H9 (cell line): ENCODE results near the gene DCPS. TPM values are rescaled to one million over a fixed set of nuclear protein-coding genes. Genes with fewer than 3 reads are reported as not detected.

ENCODE experiments used
- DNase-seq: peaks from one replicate; pipeline ENCODE4 v3.0.0-alpha.2; 2017
- H2AFZ ChIP-seq: one replicate; pipeline ENCODE4 v1.6.1; 2013; ENCODE audit warnings: mild to moderate bottlenecking, low read length, control low read depth, moderate library complexity
- H2AK5ac ChIP-seq: 2 replicates; pipeline ENCODE4 v1.6.1; 2013; ENCODE audit warnings: low read length, control low read depth, mixed read lengths; ENCODE audit not compliant: insufficient read length
- H2BK120ac ChIP-seq: one replicate; pipeline ENCODE4 v1.6.1; 2013; ENCODE audit warnings: low read depth, mild to moderate bottlenecking, low read length, control low read depth, inconsistent platforms; ENCODE audit not compliant: poor library complexity, severe bottlenecking
- H2BK12ac ChIP-seq: 2 replicates; pipeline ENCODE4 v1.6.1; 2013; ENCODE audit warnings: low read length, control low read depth, mixed read lengths, low read depth; ENCODE audit not compliant: insufficient read length
- H2BK15ac ChIP-seq: 2 replicates; pipeline ENCODE4 v1.6.1; 2013; ENCODE audit warnings: low read depth, low read length, control low read depth
- H2BK20ac ChIP-seq: one replicate; pipeline ENCODE4 v1.6.1; 2013; ENCODE audit warnings: low read depth, mild to moderate bottlenecking, low read length, control low read depth, inconsistent platforms; ENCODE audit not compliant: poor library complexity, severe bottlenecking
- H2BK5ac ChIP-seq: 2 replicates; pipeline ENCODE4 v1.6.1; 2013; ENCODE audit warnings: low read length, control low read depth, mixed read lengths; ENCODE audit not compliant: insufficient read length
- H3K14ac ChIP-seq: 2 replicates; pipeline ENCODE4 v1.6.1; 2013; ENCODE audit warnings: low read length, control low read depth; ENCODE audit not compliant: insufficient read depth
- H3K18ac ChIP-seq: 2 replicates; pipeline ENCODE4 v1.6.1; 2013; ENCODE audit warnings: low read depth, mild to moderate bottlenecking, mixed read lengths, low read length, control low read depth; ENCODE audit not compliant: insufficient read length
- H3K23ac ChIP-seq: 2 replicates; pipeline ENCODE4 v1.6.1; 2013; ENCODE audit warnings: low read length, control low read depth, mixed read lengths, low read depth; ENCODE audit not compliant: insufficient read length
- H3K23me2 ChIP-seq: 2 replicates; pipeline ENCODE4 v1.6.1; 2013; ENCODE audit warnings: low read depth, mild to moderate bottlenecking, mixed read lengths, low read length, control low read depth; ENCODE audit not compliant: insufficient read length, poor library complexity, severe bottlenecking
- H3K27ac ChIP-seq: 2 replicates; pipeline ENCODE4 v1.5.1; 2013; ENCODE audit warnings: low read length, control low read depth, mixed read lengths, low read depth; ENCODE audit not compliant: insufficient read length
- H3K27me3 ChIP-seq: 2 replicates; pipeline ENCODE4 v1.6.1; 2013; ENCODE audit warnings: low read length, control low read depth, inconsistent platforms; ENCODE audit not compliant: insufficient read depth
- H3K4ac ChIP-seq: 2 replicates; pipeline ENCODE4 v1.6.1; 2013; ENCODE audit warnings: low read depth, mild to moderate bottlenecking, control low read depth, inconsistent platforms, low read length, moderate library complexity
- H3K4me1 ChIP-seq: 2 replicates; pipeline ENCODE4 v1.6.1; 2013; ENCODE audit warnings: low read length, control low read depth, inconsistent platforms; ENCODE audit not compliant: insufficient read depth
- H3K4me2 ChIP-seq: 2 replicates; pipeline ENCODE4 v1.6.1; 2013; ENCODE audit warnings: low read length, control low read depth, mixed read lengths; ENCODE audit not compliant: insufficient read length, insufficient read depth
- H3K56ac ChIP-seq: 2 replicates; pipeline ENCODE4 v1.6.1; 2013; ENCODE audit warnings: low read depth, mild to moderate bottlenecking, mixed read lengths, low read length, control low read depth; ENCODE audit not compliant: insufficient read length
- H3K79me1 ChIP-seq: 2 replicates; pipeline ENCODE4 v1.6.1; 2013; ENCODE audit warnings: low read depth, mild to moderate bottlenecking, moderate library complexity, low read length, control low read depth, inconsistent platforms; ENCODE audit not compliant: insufficient read depth, poor library complexity, severe bottlenecking
- H3K79me2 ChIP-seq: 2 replicates; pipeline ENCODE4 v1.6.1; 2013; ENCODE audit warnings: low read length, control low read depth, inconsistent platforms; ENCODE audit not compliant: insufficient read depth
- H3K9ac ChIP-seq: 2 replicates; pipeline ENCODE4 v1.6.1; 2013; ENCODE audit warnings: low read length, control low read depth, mixed read lengths; ENCODE audit not compliant: insufficient read length; ENCODE audit errors: extremely low read depth
- H3K9me3 ChIP-seq: one replicate; pipeline ENCODE4 v1.6.1; 2013; ENCODE audit warnings: low read depth, low read length, inconsistent platforms; ENCODE audit not compliant: control insufficient read depth
- H3T11ph ChIP-seq: one replicate; pipeline ENCODE4 v1.6.1; 2013; ENCODE audit warnings: mild to moderate bottlenecking, low read length, control low read depth, inconsistent platforms
- H4K20me1 ChIP-seq: one replicate; pipeline ENCODE4 v1.6.1; 2013; ENCODE audit not compliant: control insufficient read depth, insufficient read length, insufficient read depth
- H4K5ac ChIP-seq: 2 replicates; pipeline ENCODE4 v1.6.1; 2013; ENCODE audit warnings: low read depth, mild to moderate bottlenecking, mixed read lengths, low read length, control low read depth; ENCODE audit not compliant: insufficient read length
- H4K8ac ChIP-seq: replicated peaks from 2 replicates; pipeline ENCODE4 v1.6.1; 2013; ENCODE audit warnings: low read length, control low read depth, mixed read lengths, low read depth; ENCODE audit not compliant: insufficient read length
- H4K91ac ChIP-seq: 2 replicates; pipeline ENCODE4 v1.6.1; 2013; ENCODE audit warnings: low read depth, mild to moderate bottlenecking, moderate library complexity, mixed read lengths, low read length, control low read depth; ENCODE audit not compliant: insufficient read length
- H3K27ac Mint-ChIP-seq, 3 experiments: 2 replicates in 2 of 3; 3 replicates in 1 of 3; pipeline ENCODE4 v1.8.0; 2020 to 2021; ENCODE audit warnings: mixed read lengths in 3 of 3, mild to moderate bottlenecking in 1 of 3, moderate library complexity in 1 of 3
- H3K27me3 Mint-ChIP-seq: 2 replicates; pipeline ENCODE4 v1.8.0; 2021; ENCODE audit warnings: low read depth, mild to moderate bottlenecking, moderate library complexity, mixed read lengths
- H3K36me3 Mint-ChIP-seq, 3 experiments: 2 replicates in 2 of 3; 3 replicates in 1 of 3; pipeline ENCODE4 v1.8.0; 2020 to 2021; ENCODE audit warnings: low read depth in 3 of 3, mixed read lengths in 3 of 3; ENCODE audit not compliant: insufficient read depth in 1 of 3
- H3K4me1 Mint-ChIP-seq, 2 experiments: 2 replicates each; pipeline ENCODE4 v1.8.0; 2020; ENCODE audit warnings: mixed read lengths in 2 of 2
- H3K4me3 Mint-ChIP-seq, 2 experiments: 2 replicates in 1 of 2; 3 replicates in 1 of 2; pipeline ENCODE4 v1.8.0; 2020 to 2021; ENCODE audit warnings: mild to moderate bottlenecking in 2 of 2, mixed read lengths in 2 of 2, moderate library complexity in 1 of 2
- H3K9me3 Mint-ChIP-seq, 2 experiments: 2 replicates in 1 of 2; 3 replicates in 1 of 2; pipeline ENCODE4 v1.8.0; 2020; ENCODE audit warnings: mild to moderate bottlenecking in 2 of 2, mixed read lengths in 2 of 2, moderate library complexity in 1 of 2
- CTCF ChIP-seq: fragments of 200-600 bp; sonication (generic); conservative IDR thresholded peaks from 3 replicates; pipeline ENCODE4 v1.8.0; 2021; ENCODE audit warnings: antibody characterized with exemption, mild to moderate bottlenecking
- WGBS: extraction: QIAGEN DNeasy Blood & Tissue Kit; methylation state at CpG from one replicate; pipeline ENCODE4 v1.1.7; 2013; ENCODE audit warnings: missing lambda C conversion rate, low lambda C conversion rate, mixed read lengths; ENCODE audit not compliant: insufficient read length; ENCODE audit errors: extremely low coverage; 5-methylcytosine and 5-hydroxymethylcytosine counted together
- total RNA-seq: library from RNA; stranded (reverse); gene quantifications from 2 replicates; pipeline ENCODE4 v1.2.1, GENCODE V29; 2021

Gene DCPS
- total RNA-seq, 1 experiment from 2014 or later = 27.7 TPM

GRCh38 chr11:126282736-126283591, 20.9 kb upstream of the DCPS start, which contains the start of gene TIRAP:
TSS of gene TIRAP (plus strand) at chr11:126283093. CDS start at chr11:126290895, 7,802 bp downstream.
- WGBS = no CpG with 5 or more reads among the region's 82 CpGs
- peak; percentile 45; the same call in 2 of the 3 replicates for TF ChIP-seq CTCF
- no peak within 1 kb of the TSS for H3K23ac ChIP-seq
- no peak within 1 kb of the TSS for H2BK5ac ChIP-seq
- H4K5ac ChIP-seq = peak within 1 kb of the TSS; percentile 61
- Mint-ChIP-seq H3K27me3 (peaks cover 14% of the 10 kb centered on the region), H3K9me3 (no peaks in the 10 kb centered on the region; a peak in 1 of 5 replicates), H3K4me1 (peaks cover 14 to 16% of the 10 kb centered on the region in 2 experiments), H3K4me3 (peak within 1 kb of the TSS; percentile 77 to 89), H3K27ac (peak within 1 kb of the TSS in 1 of 3 experiments; percentile 22; a peak in 2 of 7 replicates), H3K36me3 (peaks cover 2 to 9% (median 2%) of the 10 kb centered on the region in 3 experiments; a peak in 5 of 7 replicates)
- H3T11ph ChIP-seq = no peak within 1 kb of the TSS
- H3K79me2 ChIP-seq = no peaks in the 10 kb centered on the region
- H3K27me3 ChIP-seq = peaks cover 2% of the 10 kb centered on the region; the same call in 1 of the 2 replicates
- H4K91ac ChIP-seq = no peak within 1 kb of the TSS
- H3K18ac ChIP-seq = peak within 1 kb of the TSS; percentile 10
- DNase-seq = peak; percentile 60
- H2BK20ac ChIP-seq = no peak within 1 kb of the TSS
- H3K14ac ChIP-seq = peak within 1 kb of the TSS; percentile 81; the same call in 1 of the 2 replicates
- H2BK12ac ChIP-seq = no peak within 1 kb of the TSS
- peaks cover 13% of the 10 kb centered on the region for H3K23me2 ChIP-seq
- no peak within 1 kb of the TSS for H2AK5ac ChIP-seq
- H3K4me1 ChIP-seq = peaks cover 4% of the 10 kb centered on the region; the same call in 1 of the 2 replicates
- no peak within 1 kb of the TSS for H2BK120ac ChIP-seq
- H3K9me3 ChIP-seq = no peaks in the 10 kb centered on the region
- H4K8ac ChIP-seq = no peak within 1 kb of the TSS
- H3K4ac ChIP-seq = no peak within 1 kb of the TSS
- peak within 1 kb of the TSS; percentile 98 for H3K4me2 ChIP-seq
- H2BK15ac ChIP-seq = no peak within 1 kb of the TSS
- H4K20me1 ChIP-seq = no peaks in the 10 kb centered on the region
- no peaks in the 10 kb centered on the region for H3K79me1 ChIP-seq
- H3K56ac ChIP-seq = no peak within 1 kb of the TSS
- H2AFZ ChIP-seq = no peak within 1 kb of the TSS
- peak within 1 kb of the TSS; percentile 62 for H3K9ac ChIP-seq
- no peak within 1 kb of the TSS for H3K27ac ChIP-seq
